HG03520 (cell line): ENCODE results near the gene PLPPR3.

Source experiments
- ATAC-seq: cut with Tn5 transposase; IDR thresholded peaks from one replicate; pipeline ENCODE4 v1.9.1; 2021; ENCODE audit warnings: mild to moderate bottlenecking, moderate library complexity; ENCODE audit not compliant: unreplicated experiment

Gene PLPPR3

GRCh38 chr19:778910-779653 is 42.7 kb downstream of the PLPPR3 start:
- no peak for ATAC-seq

GRCh38 chr19:776549-776948 is 45.2 kb downstream of the PLPPR3 start:
- no peak for ATAC-seq

- ATAC-seq, result no peak
Measured at GRCh38 chr19:772730-773436, 48.9 kb downstream of the PLPPR3 start.

- no peak for ATAC-seq
Measured at GRCh38 chr19:772063-772462, 49.7 kb downstream of the PLPPR3 start.

- ATAC-seq, result no peak
Measured at GRCh38 chr19:771332-771785, 50.4 kb downstream of the PLPPR3 start.

- ATAC-seq, result no peak
Measured at GRCh38 chr19:769616-770015, 52.1 kb downstream of the PLPPR3 start.

- ATAC-seq, result no peak
Measured at GRCh38 chr19:768424-768823, 53.3 kb downstream of the PLPPR3 start.

- no peak for ATAC-seq
Measured at GRCh38 chr19:765179-765738, 56.5 kb downstream of the PLPPR3 start.

GRCh38 chr19:764301-764700 is 57.5 kb downstream of the PLPPR3 start:
- ATAC-seq, result no peak

GRCh38 chr19:763869-764268 is 57.9 kb downstream of the PLPPR3 start:
- no peak for ATAC-seq

GRCh38 chr19:763181-763580 is 58.6 kb downstream of the PLPPR3 start:
- ATAC-seq, result no peak
